GM21786 (cell line): ENCODE data around the gene ANKRD10.

ENCODE experiments used
- ATAC-seq: cut with Tn5 transposase; IDR thresholded peaks from one replicate; pipeline ENCODE4 v1.9.1; 2021; ENCODE audit not compliant: unreplicated experiment

Gene ANKRD10

GRCh38 chr13:110835721-110836604 lies 78.9 kb downstream of the ANKRD10 start:
- ATAC-seq, result no peak

GRCh38 chr13:110834572-110834971 lies 80.3 kb downstream of the ANKRD10 start:
- no peak for ATAC-seq

GRCh38 chr13:110832531-110832930 lies 82.3 kb downstream of the ANKRD10 start:
- ATAC-seq, result no peak

GRCh38 chr13:110832205-110832479 lies 82.7 kb downstream of the ANKRD10 start:
- ATAC-seq, result no peak

- ATAC-seq, result no peak
Measured at GRCh38 chr13:110831437-110832204, 83.2 kb downstream of the ANKRD10 start.

GRCh38 chr13:110830800-110831371 lies 84.0 kb downstream of the ANKRD10 start:
- ATAC-seq, result no peak

GRCh38 chr13:110830331-110830730 lies 84.5 kb downstream of the ANKRD10 start:
- no peak for ATAC-seq

- ATAC-seq, result no peak
Measured at GRCh38 chr13:110829486-110829885, 85.4 kb downstream of the ANKRD10 start.

GRCh38 chr13:110828705-110829104 lies 86.2 kb downstream of the ANKRD10 start:
- no peak for ATAC-seq
